SU-DHL-6 (cell line): Measurements from ENCODE around the gene KAT2B.

ENCODE experiments used
- CTCF ChIP-seq: fragments of 200-600 bp; sonication (generic); IDR thresholded peaks from one replicate; pipeline ENCODE4 v1.5.1; 2017; ENCODE audit warnings: antibody characterized with exemption, mild to moderate bottlenecking, low read length, moderate library complexity; ENCODE audit not compliant: insufficient read depth, poor library complexity, severe bottlenecking
- EZH2phosphoT487 ChIP-seq: fragments of 200-600 bp; sonication (generic), shearing (Covaris generic); conservative IDR thresholded peaks from 2 replicates; pipeline ENCODE4 v1.6.1; 2018; ENCODE audit warnings: mild to moderate bottlenecking, antibody characterized with exemption, low read length, moderate library complexity, mixed read lengths

- no peak for TF ChIP-seq CTCF
- no peak for TF ChIP-seq EZH2phosphoT487
Measured at GRCh38 chr3:20148466-20148865, 108.2 kb downstream of the KAT2B start.
